ENCODE results near the gene KCNJ2. TPM values are rescaled to one million over a fixed set of nuclear protein-coding genes. Genes with fewer than 3 reads are reported as not detected.

Gene KCNJ2
- 10 to 100 TPM in 2 of 12 donors, 1 to 10 TPM in 9, not detected in 1; 3.9 to 22.0 (median 6.9) TPM for polyA plus RNA-seq (ENCODE audit: insufficient read length in 12 of 12)
- long read RNA-seq, donor 1, full-length matches to known transcripts = 3 of 3 reads
- long read RNA-seq, donor 1, partial matches to known transcripts = 0 of 3 reads
- long read RNA-seq, donor 1, other reads (novel, unspliced or antisense) = 0 of 3 reads
- long read RNA-seq, donor 2 = 0 reads
- long read RNA-seq, donor 3, full-length matches to known transcripts = 3 of 3 reads
- long read RNA-seq, donor 3, partial matches to known transcripts = 0 of 3 reads
- long read RNA-seq, donor 3, other reads (novel, unspliced or antisense) = 0 of 3 reads
- long read RNA-seq, donor 4 = 0 reads
- long read RNA-seq, donor 5, full-length matches to known transcripts = 6 of 6 reads
- long read RNA-seq, donor 5, partial matches to known transcripts = 0 of 6 reads
- long read RNA-seq, donor 5, other reads (novel, unspliced or antisense) = 0 of 6 reads
- long read RNA-seq, donor 6, full-length matches to known transcripts = 3 of 3 reads
- long read RNA-seq, donor 6, partial matches to known transcripts = 0 of 3 reads
- long read RNA-seq, donor 6, other reads (novel, unspliced or antisense) = 0 of 3 reads
- long read RNA-seq, donor 7, full-length matches to known transcripts = 4 of 4 reads
- long read RNA-seq, donor 7, partial matches to known transcripts = 0 of 4 reads
- long read RNA-seq, donor 7, other reads (novel, unspliced or antisense) = 0 of 4 reads
- long read RNA-seq, donor 8, full-length matches to known transcripts = 4 of 4 reads
- long read RNA-seq, donor 8, partial matches to known transcripts = 0 of 4 reads
- long read RNA-seq, donor 8, other reads (novel, unspliced or antisense) = 0 of 4 reads
- long read RNA-seq, donor 9, full-length matches to known transcripts = 2 of 2 reads
- long read RNA-seq, donor 9, partial matches to known transcripts = 0 of 2 reads
- long read RNA-seq, donor 9, other reads (novel, unspliced or antisense) = 0 of 2 reads
- long read RNA-seq, donor 10, full-length matches to known transcripts = 2 of 2 reads
- long read RNA-seq, donor 10, partial matches to known transcripts = 0 of 2 reads
- long read RNA-seq, donor 10, other reads (novel, unspliced or antisense) = 0 of 2 reads
- long read RNA-seq, donor 11, full-length matches to known transcripts = 9 of 9 reads
- long read RNA-seq, donor 11, partial matches to known transcripts = 0 of 9 reads
- long read RNA-seq, donor 11, other reads (novel, unspliced or antisense) = 0 of 9 reads

DNA sequence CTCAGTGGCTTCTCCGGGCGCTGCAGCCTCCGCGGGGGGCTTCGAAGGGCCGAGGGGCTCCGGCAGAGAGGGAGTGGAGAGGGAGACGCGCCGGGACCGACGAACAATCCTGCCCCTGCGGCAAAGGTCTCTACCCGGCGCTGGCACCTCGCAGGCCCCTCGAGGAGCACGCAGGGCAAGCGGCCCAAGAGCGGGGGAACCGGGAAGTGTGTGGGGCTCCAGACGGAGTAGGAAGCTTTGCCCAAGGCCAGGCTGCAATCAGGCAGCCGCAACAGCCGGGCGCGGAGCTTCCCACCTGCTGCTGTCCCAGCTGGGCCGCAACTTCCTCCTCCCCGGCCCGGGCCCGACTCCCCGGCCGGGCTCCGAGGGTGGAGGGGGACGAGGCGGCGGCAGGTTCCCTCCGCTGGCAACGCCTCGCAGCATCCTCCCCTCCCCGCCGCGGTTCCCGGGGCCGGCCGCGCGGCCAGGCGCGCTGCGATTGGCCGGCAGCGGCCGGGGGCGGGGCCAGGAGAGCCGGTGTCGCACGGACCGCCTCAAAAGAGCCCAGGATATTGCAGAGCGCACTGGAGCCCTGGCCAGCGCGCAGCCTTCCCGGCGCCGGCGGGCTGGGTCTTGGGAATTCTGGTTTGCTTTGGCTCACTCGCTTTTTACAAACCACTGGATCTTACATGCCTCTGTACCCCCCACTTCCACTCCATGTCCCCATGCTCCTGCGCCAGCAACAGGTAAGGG is at the start of gene KCNJ2:
TSS of gene KCNJ2 (plus strand) at position 556 of the 732 bp plus-strand sequence. CDS start 5,508 bp downstream, outside the sequence.
- peak; percentile 80 for DNase-seq

GRCh38 chr17:70119545-70119944 is 49.8 kb upstream of the KCNJ2 start:
- no peak for DNase-seq

- DNase-seq = no peak
Observed at GRCh38 chr17:70119983-70120382, 49.3 kb upstream of the KCNJ2 start.

GRCh38 chr17:70120425-70120824 is 48.9 kb upstream of the KCNJ2 start:
- DNase-seq = no peak

DNA sequence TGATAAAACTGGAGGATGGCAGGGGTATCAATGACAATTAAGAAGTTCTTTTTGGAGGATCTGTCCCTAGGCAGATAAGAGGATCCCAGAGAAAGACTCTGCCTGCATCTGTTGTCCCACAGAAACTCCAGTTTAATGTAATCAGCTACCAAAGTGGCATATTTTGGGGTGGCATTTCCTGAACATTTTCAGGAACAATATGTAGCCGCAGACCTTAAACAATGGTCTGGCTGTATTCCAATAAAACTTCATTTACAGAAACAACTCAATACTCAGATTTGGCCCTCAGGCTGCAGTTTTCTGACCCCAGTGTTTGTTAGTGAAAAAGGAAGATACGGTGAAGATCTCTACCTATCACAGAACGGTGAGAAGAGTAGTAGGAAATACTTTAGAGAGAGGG is 48.2 kb upstream of the KCNJ2 start:
- no peak for DNase-seq

DNA sequence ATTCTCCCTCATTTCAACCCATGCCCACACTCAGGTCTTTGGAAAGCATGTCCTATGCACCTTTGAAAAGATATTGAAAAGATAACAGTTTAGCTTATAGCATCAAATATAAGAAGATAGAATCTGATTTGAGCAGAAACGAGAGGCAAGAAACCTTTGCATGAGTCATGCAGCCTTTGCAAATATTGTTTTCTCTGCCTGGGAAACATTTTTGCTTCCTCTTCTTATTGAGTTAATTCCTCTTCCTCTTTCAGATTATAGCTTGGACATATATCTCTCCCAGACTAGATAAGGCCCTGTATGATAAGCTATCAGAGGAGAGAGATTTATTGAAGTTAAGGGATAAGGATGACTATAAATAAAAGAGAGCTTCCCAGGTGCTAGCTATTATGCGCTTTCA is 46.1 kb upstream of the KCNJ2 start:
- no peak for DNase-seq

DNA sequence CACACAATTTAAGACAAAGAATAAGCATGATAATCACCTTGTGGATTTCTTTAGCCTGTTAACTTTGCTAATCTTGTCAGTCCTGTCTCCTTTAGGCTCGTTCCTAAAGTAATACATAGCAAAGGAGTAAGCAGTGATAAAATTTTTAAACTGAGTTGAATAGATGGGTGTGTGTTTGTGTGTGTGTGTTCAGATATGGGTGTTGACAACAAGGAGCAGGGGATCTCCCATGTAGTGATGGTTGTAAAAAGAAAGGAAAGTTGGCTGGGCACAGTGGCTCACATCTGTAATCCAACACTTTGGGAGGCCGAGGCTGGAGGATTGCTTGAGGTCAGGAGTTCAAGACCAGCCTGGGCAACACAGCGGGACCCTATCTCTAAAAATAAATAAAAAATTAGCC is 44.6 kb upstream of the KCNJ2 start:
- DNase-seq = no peak

- no peak for DNase-seq
Observed at GRCh38 chr17:70127221-70127873, 42.0 kb upstream of the KCNJ2 start.

GRCh38 chr17:70128727-70129238 is 40.5 kb upstream of the KCNJ2 start:
- DNase-seq = no peak

- DNase-seq = no peak
Observed at GRCh38 chr17:70130289-70130688, 39.0 kb upstream of the KCNJ2 start.

DNA sequence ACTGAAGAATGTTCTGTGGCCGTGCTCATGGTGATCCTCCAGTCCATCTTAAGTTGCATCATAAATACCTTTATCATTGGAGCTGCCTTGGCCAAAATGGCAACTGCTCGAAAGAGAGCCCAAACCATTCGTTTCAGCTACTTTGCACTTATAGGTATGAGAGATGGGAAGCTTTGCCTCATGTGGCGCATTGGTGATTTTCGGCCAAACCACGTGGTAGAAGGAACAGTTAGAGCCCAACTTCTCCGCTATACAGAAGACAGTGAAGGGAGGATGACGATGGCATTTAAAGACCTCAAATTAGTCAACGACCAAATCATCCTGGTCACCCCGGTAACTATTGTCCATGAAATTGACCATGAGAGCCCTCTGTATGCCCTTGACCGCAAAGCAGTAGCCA is 36.8 kb upstream of the KCNJ2 start:
- no peak for DNase-seq

GRCh38 chr17:70134042-70134441 is 35.3 kb upstream of the KCNJ2 start:
- DNase-seq = no peak

GRCh38 chr17:70134777-70135176 is 34.6 kb upstream of the KCNJ2 start:
- DNase-seq = no peak

- DNase-seq = no peak
Observed at GRCh38 chr17:70136131-70136530, 33.2 kb upstream of the KCNJ2 start.

DNA sequence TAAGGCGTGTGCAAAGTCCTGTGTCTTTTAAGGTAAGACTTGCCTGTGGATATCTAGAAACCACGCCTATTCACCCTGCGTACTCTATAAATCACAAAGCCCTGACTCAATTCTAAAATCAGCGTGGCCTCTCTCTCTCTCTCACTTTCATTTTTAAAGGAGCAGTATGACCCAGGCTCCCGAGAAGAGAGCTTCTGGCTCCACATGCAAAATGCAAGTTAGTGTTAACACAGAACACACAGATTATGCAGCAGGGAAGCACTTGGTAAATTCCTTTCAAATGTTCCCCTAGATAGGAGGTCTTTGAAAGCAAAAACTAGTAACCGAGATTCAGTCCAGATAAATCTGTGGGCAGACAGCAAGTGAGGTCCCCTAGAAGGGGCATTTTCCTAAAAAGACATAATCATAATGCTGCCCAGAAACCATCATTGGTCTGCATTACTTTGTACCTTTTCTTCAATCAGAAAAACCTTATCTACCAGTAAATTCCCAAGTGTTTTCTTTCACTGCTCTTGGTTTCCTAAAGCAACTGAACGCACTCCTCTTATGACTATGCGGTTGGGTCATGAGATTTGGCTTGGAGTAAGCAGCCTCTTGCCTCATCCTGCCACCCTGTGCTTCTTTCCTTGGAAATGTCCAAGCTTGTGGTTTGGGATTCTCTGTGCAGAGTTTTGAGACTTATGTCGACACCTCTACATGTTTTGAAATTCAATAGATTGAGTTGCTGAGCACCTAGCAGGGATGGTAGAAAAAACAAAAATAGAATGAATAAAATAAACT is 31.7 kb upstream of the KCNJ2 start:
- peak; percentile 30 for DNase-seq

GRCh38 chr17:70138291-70138865 is 31.0 kb upstream of the KCNJ2 start:
- peak; percentile 47 for DNase-seq

- DNase-seq = no peak
Observed at GRCh38 chr17:70139449-70139993, 29.8 kb upstream of the KCNJ2 start.

DNA sequence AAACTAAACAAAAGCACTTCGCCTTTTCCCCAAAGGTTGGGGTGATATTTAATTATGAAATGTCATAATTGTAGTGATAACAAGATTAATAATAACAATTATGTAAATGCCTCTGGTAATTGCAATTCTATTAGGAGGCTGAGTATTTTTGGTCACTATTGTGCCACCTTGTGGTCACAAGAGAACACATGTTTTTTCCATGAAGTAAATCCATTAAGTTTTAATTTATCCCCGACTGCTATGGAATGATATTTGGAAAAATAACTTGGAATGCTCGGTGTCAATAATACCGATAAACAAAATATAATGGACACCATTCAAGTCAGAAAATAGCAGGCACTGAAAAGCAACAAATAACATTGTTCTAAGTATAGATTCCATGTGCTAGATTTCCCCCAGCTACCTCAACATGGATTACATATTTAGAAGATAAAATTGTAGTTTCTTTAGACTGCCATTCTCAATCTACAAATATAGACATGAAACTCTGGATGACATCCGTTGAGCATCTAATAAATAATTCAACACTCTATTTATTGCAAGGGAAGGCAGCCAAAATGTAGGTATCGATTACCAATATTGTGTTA is 25.0 kb upstream of the KCNJ2 start:
- peak; percentile 47 for DNase-seq

- no peak for DNase-seq
Observed at GRCh38 chr17:70153210-70153609, 16.1 kb upstream of the KCNJ2 start.

Measured in muscle of arm (tissue), 14 donors.